Measurements from ENCODE around the gene SLC11A2. TPM values are rescaled to one million over a fixed set of nuclear protein-coding genes. Genes with fewer than 3 reads are reported as not detected.

The SLC11A2 gene
- total RNA-seq, 2 donors from 2014 or later: 74.3 to 99.1 TPM

DNA sequence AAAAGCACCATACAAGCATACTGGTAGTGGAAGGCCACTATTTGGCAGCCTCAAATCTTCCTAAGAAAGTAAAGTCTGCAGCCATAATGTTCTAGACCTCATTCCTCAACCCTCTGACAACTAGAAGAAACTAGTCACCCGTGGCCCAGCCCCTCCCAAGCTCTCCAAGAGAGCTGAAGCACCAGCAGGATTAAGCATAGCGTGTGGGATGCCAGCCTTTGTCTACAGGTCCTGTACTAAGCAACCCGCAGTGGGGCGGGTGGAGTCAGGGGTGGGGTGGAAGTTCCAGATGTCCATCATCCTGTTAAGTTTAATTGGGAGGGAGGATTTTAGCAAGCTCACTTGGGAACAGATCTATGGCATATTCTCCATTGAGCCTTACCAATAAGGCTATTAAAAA is 14.2 kb downstream of the SLC11A2 start:
- no peak for DNase-seq
- Histone ChIP-seq H3K9ac (ENCODE audit: extremely low read depth, low read length, poor library complexity, severe bottlenecking) (no peak overlapping the region), H3K27me3 (ENCODE audit: control insufficient read depth, insufficient read depth, low read length, poor library complexity, severe bottlenecking) (no peaks in the 10 kb centered on the region), H3K4me1 (ENCODE audit: control insufficient read depth, insufficient read depth, low read length) (no peaks in the 10 kb centered on the region), H3K9me3 (ENCODE audit: control insufficient read depth, low read length) (no peaks in the 10 kb centered on the region), H3K4me3 (ENCODE audit: low read length) (no peak overlapping the region), H3K36me3 (ENCODE audit: control insufficient read depth, insufficient read depth, low read length) (peaks cover 15% of the 10 kb centered on the region), H3K27ac (ENCODE audit: low read depth, low read length) (no peak overlapping the region)
- TF ChIP-seq, protein P1, sequence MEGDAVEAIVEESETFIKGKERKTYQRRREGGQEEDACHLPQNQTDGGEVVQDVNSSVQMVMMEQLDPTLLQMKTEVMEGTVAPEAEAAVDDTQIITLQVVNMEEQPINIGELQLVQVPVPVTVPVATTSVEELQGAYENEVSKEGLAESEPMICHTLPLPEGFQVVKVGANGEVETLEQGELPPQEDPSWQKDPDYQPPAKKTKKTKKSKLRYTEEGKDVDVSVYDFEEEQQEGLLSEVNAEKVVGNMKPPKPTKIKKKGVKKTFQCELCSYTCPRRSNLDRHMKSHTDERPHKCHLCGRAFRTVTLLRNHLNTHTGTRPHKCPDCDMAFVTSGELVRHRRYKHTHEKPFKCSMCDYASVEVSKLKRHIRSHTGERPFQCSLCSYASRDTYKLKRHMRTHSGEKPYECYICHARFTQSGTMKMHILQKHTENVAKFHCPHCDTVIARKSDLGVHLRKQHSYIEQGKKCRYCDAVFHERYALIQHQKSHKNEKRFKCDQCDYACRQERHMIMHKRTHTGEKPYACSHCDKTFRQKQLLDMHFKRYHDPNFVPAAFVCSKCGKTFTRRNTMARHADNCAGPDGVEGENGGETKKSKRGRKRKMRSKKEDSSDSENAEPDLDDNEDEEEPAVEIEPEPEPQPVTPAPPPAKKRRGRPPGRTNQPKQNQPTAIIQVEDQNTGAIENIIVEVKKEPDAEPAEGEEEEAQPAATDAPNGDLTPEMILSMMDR (conservative IDR thresholded peaks at IDR 0.05): no peak
- Mint-ChIP-seq H3K9me3 (no peaks in the 10 kb centered on the region), H3K27ac (no peak overlapping the region), H3K4me3 (no peak overlapping the region), H3K27me3 (ENCODE audit: insufficient read depth) (no peaks in the 10 kb centered on the region), H3K4me1 (peaks cover 15% of the 10 kb centered on the region), H3K36me3 (ENCODE audit: low read depth) (peaks cover 20% of the 10 kb centered on the region)
- 85 to 88% methylated on average over 4 of the region's 4 CpGs for WGBS, 2 experiments (ENCODE audit: insufficient coverage in 1 of 2, insufficient read length in 1 of 2)

DNA sequence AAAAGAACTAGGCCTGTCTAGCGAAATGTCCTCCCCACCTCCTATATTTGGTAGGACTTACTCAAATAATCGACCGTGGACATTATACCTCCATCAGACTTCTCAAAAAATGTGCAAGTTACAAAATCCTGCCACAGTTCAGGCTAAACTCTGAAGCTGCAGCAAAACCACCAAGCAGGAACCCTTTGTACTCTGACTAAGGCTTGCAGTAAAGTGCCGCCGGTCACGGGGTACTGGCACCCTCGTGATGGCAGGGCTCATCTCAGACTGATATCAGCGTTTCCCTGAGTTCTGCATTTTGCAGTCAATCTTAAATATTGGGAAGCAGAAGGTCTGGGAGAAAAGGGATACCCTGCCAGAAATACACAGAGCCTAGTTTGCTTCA is 17.1 kb downstream of the SLC11A2 start:
- Mint-ChIP-seq H3K27ac (peak overlapping the region; percentile 46), H3K4me1 (peaks cover 15% of the 10 kb centered on the region), H3K27me3 (ENCODE audit: insufficient read depth) (no peaks in the 10 kb centered on the region), H3K4me3 (no peak overlapping the region), H3K9me3 (no peaks in the 10 kb centered on the region), H3K36me3 (ENCODE audit: low read depth) (peaks cover 46% of the 10 kb centered on the region)
- no peak overlapping the region for H3K27ac ChIP-seq (ENCODE audit: low read depth, low read length)
- H3K27me3 ChIP-seq (ENCODE audit: control insufficient read depth, insufficient read depth, low read length, poor library complexity, severe bottlenecking): no peaks in the 10 kb centered on the region
- TF ChIP-seq, protein P1 (conservative IDR thresholded peaks at IDR 0.05): no peak
- H3K4me3 ChIP-seq (ENCODE audit: low read length): no peak overlapping the region
- no peak overlapping the region for H3K9ac ChIP-seq (ENCODE audit: extremely low read depth, low read length, poor library complexity, severe bottlenecking)
- WGBS, 2 experiments (ENCODE audit: insufficient coverage in 1 of 2, insufficient read length in 1 of 2): 89 to 90% methylated on average over 8 of the region's 8 CpGs
- no peaks in the 10 kb centered on the region for H3K4me1 ChIP-seq (ENCODE audit: control insufficient read depth, insufficient read depth, low read length)
- DNase-seq: no peak
- no peaks in the 10 kb centered on the region for H3K9me3 ChIP-seq (ENCODE audit: control insufficient read depth, low read length)
- peaks cover 38% of the 10 kb centered on the region for H3K36me3 ChIP-seq (ENCODE audit: control insufficient read depth, insufficient read depth, low read length)

DNA sequence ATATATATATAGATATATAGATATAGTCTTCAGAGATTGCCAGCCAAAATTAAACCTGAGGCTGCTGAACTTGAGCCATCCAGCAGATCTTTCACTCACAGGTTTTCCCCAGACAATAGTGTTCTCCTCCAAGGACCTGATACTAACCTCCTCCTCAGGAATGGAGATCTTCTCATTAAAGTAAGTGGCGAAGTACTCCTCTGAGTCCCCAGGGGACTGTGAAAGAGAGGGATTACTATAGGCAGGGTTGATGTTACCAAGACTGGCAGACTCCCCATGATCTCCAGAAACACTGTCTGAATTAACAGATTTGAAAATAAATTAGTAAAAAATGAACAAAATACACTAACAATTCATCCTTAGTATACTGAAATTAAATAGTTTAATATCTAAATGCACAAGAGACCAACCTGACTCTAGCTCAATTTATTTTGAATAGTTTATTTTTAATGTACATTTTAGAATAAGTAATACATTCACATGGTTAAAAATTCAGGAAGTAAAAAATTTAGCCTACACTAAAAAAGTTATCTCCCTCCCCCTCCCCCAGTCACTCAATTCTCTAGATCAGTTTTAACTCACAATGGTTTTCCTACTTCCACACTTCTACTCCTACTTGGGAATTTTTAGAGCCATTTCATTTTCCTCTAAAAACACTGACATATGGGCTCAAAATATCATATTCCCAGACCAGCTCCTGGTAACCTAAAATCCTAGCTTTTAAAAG is 17.7 kb downstream of the SLC11A2 start:
- no peaks in the 10 kb centered on the region for H3K9me3 ChIP-seq (ENCODE audit: control insufficient read depth, low read length)
- no peak overlapping the region for H3K9ac ChIP-seq (ENCODE audit: extremely low read depth, low read length, poor library complexity, severe bottlenecking)
- Mint-ChIP-seq H3K36me3 (ENCODE audit: low read depth) (peaks cover 50% of the 10 kb centered on the region), H3K9me3 (no peaks in the 10 kb centered on the region), H3K27ac (peak overlapping the region; percentile 46), H3K4me3 (no peak overlapping the region), H3K4me1 (peaks cover 15% of the 10 kb centered on the region), H3K27me3 (ENCODE audit: insufficient read depth) (no peaks in the 10 kb centered on the region)
- peaks cover 43% of the 10 kb centered on the region for H3K36me3 ChIP-seq (ENCODE audit: control insufficient read depth, insufficient read depth, low read length)
- H3K4me3 ChIP-seq (ENCODE audit: low read length): no peak overlapping the region
- no peak for DNase-seq
- H3K27me3 ChIP-seq (ENCODE audit: control insufficient read depth, insufficient read depth, low read length, poor library complexity, severe bottlenecking): no peaks in the 10 kb centered on the region
- WGBS, 2 experiments (ENCODE audit: insufficient coverage in 1 of 2, insufficient read length in 1 of 2): 89% methylated on average over 1 of the region's 1 CpG; no CpG with 5 or more reads in 1 of the 2 experiments
- no peak overlapping the region for H3K27ac ChIP-seq (ENCODE audit: low read depth, low read length)
- H3K4me1 ChIP-seq (ENCODE audit: control insufficient read depth, insufficient read depth, low read length): no peaks in the 10 kb centered on the region
- TF ChIP-seq, protein P1 (conservative IDR thresholded peaks at IDR 0.05): no peak
